Measurements from ENCODE around the gene AOAH.
"Not testable (repeated sequence)": the region's sequence is repeated elsewhere in the genome, so short reads cannot be mapped to it uniquely, and the experiment has no call there.

Gene AOAH

DNA sequence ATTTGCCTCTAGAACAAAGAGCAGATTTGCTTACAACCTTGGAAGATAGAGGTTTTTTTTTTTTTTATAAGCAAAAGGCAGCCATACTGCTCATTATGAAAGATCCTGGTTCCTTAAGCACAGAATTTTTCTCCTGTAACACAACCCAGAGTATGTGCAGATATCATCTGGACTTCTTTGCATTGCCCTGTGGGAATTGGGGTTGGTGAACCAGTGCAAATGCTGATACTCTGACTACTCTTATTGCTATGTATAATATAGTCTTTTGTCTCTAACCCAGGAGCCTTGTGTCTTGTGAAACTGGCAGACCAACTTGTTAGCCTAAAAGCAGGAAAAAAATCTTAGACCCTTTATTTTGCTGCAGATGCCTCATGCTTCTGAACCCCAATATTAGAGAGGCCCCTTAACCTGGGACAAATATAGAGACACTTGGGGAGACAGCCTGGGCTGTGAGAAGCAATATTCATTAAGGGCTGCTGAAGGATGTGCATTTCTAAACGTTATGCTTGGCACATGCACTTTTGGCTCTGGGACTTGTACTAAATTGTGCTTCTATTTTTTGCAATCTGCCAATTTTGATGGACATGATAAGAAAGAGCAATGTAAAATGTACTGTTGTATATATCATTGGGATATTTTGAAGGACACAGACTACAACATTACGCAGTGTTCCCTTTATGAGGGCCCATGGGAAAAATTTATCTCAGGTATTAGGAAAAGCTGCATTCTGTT lies 255.8 kb downstream of the AOAH start:
- no peak for DNase-seq (ENCODE audit: extremely low read depth, low read depth)
- no peak for TF ChIP-seq CTCF (IDR thresholded peaks at IDR 0.05; ENCODE audit: low read depth, low read length)

- not testable (repeated sequence) for DNase-seq (ENCODE audit: extremely low read depth, low read depth)
Observed at GRCh38 chr7:36466001-36466400, 258.3 kb downstream of the AOAH start.

DNA sequence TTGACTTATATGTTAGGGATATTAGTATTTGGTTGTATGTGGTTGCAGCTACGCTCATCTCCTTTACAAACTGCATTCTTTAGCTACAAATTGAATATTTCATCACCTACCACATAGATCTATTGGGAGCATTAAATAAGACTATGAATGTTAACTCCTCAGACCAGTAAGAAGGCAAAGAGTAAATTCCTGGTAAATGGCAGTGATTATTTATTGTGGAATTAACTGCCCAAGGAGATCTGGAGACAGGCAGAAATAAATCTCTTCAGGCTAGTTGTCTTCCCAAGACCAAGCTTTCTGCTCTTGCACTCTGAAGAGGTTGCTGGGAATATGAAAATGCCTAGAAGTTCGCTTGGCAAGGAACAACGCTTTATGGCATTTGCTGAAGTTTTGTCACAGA lies 260.0 kb downstream of the AOAH start:
- TF ChIP-seq CTCF (IDR thresholded peaks at IDR 0.05; ENCODE audit: low read depth, low read length), result no peak
- DNase-seq (ENCODE audit: extremely low read depth, low read depth), result no peak

All from AG09319 (cell line).